ENCODE data around the gene C16orf54. TPM values are rescaled to one million over a fixed set of nuclear protein-coding genes. Genes with fewer than 3 reads are reported as not detected.
"Not testable (repeated sequence)": the region's sequence is repeated elsewhere in the genome, so short reads cannot be mapped to it uniquely, and the experiment has no call there.

Gene C16orf54
- total RNA-seq, 1 donor from 2014 or later, result 0.36 TPM

GRCh38 chr16:29707160-29707559, 38.6 kb downstream of the C16orf54 start:
- not testable (repeated sequence) for ATAC-seq

GRCh38 chr16:29705030-29705429, 40.8 kb downstream of the C16orf54 start:
- no peak for ATAC-seq

GRCh38 chr16:29702269-29702668, 43.5 kb downstream of the C16orf54 start:
- no peak for ATAC-seq

GRCh38 chr16:29701214-29701555, 44.6 kb downstream of the C16orf54 start:
- ATAC-seq, result peak; percentile 24

GRCh38 chr16:29700253-29700987, 45.4 kb downstream of the C16orf54 start:
- ATAC-seq, result peak; percentile 91

- no peak for ATAC-seq
Observed at GRCh38 chr16:29699324-29700219, 46.2 kb downstream of the C16orf54 start.

- no peak for ATAC-seq
Observed at GRCh38 chr16:29698484-29699323, 47.1 kb downstream of the C16orf54 start.

- no peak for ATAC-seq
Observed at GRCh38 chr16:29698042-29698441, 47.7 kb downstream of the C16orf54 start.

GRCh38 chr16:29697391-29697790, 48.4 kb downstream of the C16orf54 start:
- ATAC-seq, result no peak

GRCh38 chr16:29696881-29697331, 48.9 kb downstream of the C16orf54 start:
- ATAC-seq, result no peak

- not testable (repeated sequence) for ATAC-seq
Observed at GRCh38 chr16:29695675-29696074, 50.1 kb downstream of the C16orf54 start.

- ATAC-seq, result no peak
Observed at GRCh38 chr16:29694384-29695195, 51.2 kb downstream of the C16orf54 start.

GRCh38 chr16:29692606-29693005, 53.2 kb downstream of the C16orf54 start:
- ATAC-seq, result not testable (repeated sequence)

Other genes with a start within 250 kb of the C16orf54 start
- 18.8 TPM for gene NPIPB12, start 239.6 kb downstream of the C16orf54 start, total RNA-seq
- gene SPN, start 82.7 kb downstream of the C16orf54 start, total RNA-seq, result 0.60 TPM
- 0.60 TPM for gene QPRT, start 66.8 kb downstream of the C16orf54 start, total RNA-seq
- not detected for gene ZG16, start 32.3 kb upstream of the C16orf54 start, total RNA-seq
- gene KIF22, start 44.8 kb upstream of the C16orf54 start, total RNA-seq, result 28.7 TPM
- 169 TPM for gene MAZ, start 60.5 kb upstream of the C16orf54 start, total RNA-seq
- gene PRRT2, start 66.2 kb upstream of the C16orf54 start, total RNA-seq, result not detected
- gene PAGR1, start 70.2 kb upstream of the C16orf54 start, total RNA-seq, result 13.4 TPM
- 67.9 TPM for gene MVP, start 74.5 kb upstream of the C16orf54 start, total RNA-seq
- gene CDIPT, start 117.2 kb upstream of the C16orf54 start, total RNA-seq, result 36.9 TPM
- gene SEZ6L2, start 153.6 kb upstream of the C16orf54 start, total RNA-seq, result 2.9 TPM
- 1.00 TPM for gene ASPHD1, start 154.5 kb upstream of the C16orf54 start, total RNA-seq
- 11.1 TPM for gene KCTD13, start 180.2 kb upstream of the C16orf54 start, total RNA-seq
- 74.5 TPM for gene TMEM219, start 216.1 kb upstream of the C16orf54 start, total RNA-seq
- 17.7 TPM for gene TAOK2, start 227.9 kb upstream of the C16orf54 start, total RNA-seq
- 7.1 TPM for gene HIRIP3, start 249.6 kb upstream of the C16orf54 start, total RNA-seq